Heart right ventricle (tissue), 16 donors: ENCODE data around the gene SYNJ1. TPM values are rescaled to one million over a fixed set of nuclear protein-coding genes. Genes with fewer than 3 reads are reported as not detected.

Source experiments
- ATAC-seq, 8 donors: fragments of 200-7000 bp; cut with Tn5 transposase; one replicate each; pipeline ENCODE4 v1.9.1; 2020; ENCODE audit warnings: mild to moderate bottlenecking in 8 of 8, moderate library complexity in 8 of 8, moderate number of reproducible peaks in 1 of 8
- DNase-seq, 2 donors: peaks; one replicate each; pipeline ENCODE4 v3.0.0-alpha.2; 2020
- H3K27ac ChIP-seq, 10 donors: fragments of 200-600 bp; sonication (generic) in 2 of 10; one replicate each; pipeline versions ENCODE4 v1.5.0 to v1.8.0; 2020 to 2022; ENCODE audit warnings: mild to moderate bottlenecking in 3 of 10
- H3K27me3 ChIP-seq, 7 donors: fragments of 200-600 bp; one replicate each; pipeline ENCODE4 v1.8.0; 2021 to 2022; ENCODE audit warnings: mild to moderate bottlenecking in 2 of 7
- H3K36me3 ChIP-seq, 9 donors: fragments of 200-600 bp; sonication (generic) in 1 of 9; one replicate each; pipeline versions ENCODE4 v1.5.0 to v1.8.0; 2020 to 2022; ENCODE audit warnings: mild to moderate bottlenecking in 2 of 9
- H3K4me1 ChIP-seq, 9 donors: fragments of 200-600 bp; sonication (generic) in 1 of 9; one replicate each; pipeline versions ENCODE4 v1.5.0 to v1.8.0; 2020 to 2022; ENCODE audit warnings: mild to moderate bottlenecking in 4 of 9
- H3K4me3 ChIP-seq, 10 donors: fragments of 200-600 bp; sonication (generic) in 2 of 10; one replicate each; pipeline versions ENCODE4 v1.5.0 to v1.8.0; 2020 to 2022; ENCODE audit warnings: mild to moderate bottlenecking in 7 of 10, moderate library complexity in 2 of 10
- H3K9me3 ChIP-seq, 11 donors: fragments of 200-600 bp in 10 of 11; sonication (generic) in 2 of 11; one replicate each; pipeline versions ENCODE4 v1.5.0 to v1.8.0; 2013 to 2022; ENCODE audit warnings: mild to moderate bottlenecking in 2 of 11, control low read depth in 1 of 11, moderate library complexity in 1 of 11
- WGBS, 2 donors: extraction: QIAGEN DNeasy Blood & Tissue Kit; methylation state at CpG; one replicate each; pipeline ENCODE4 v1.1.7; 2013; ENCODE audit warnings: inconsistent platforms in 1 of 2; 5-methylcytosine and 5-hydroxymethylcytosine counted together
- intact Hi-C, 10 donors: fragments of 100-400 bp; cut with DNase I; formaldehyde crosslinking; loops; one replicate each; pipeline versions ENCODE4 v1.11.1 to v1.14.2; 2022
- polyA plus RNA-seq, 2 donors: library from polyadenylated mRNA; stranded (reverse); fragments of 200-250 nt; gene quantifications; one replicate each; pipeline ENCODE4 v1.2.3, GENCODE V29; 2013
- total RNA-seq, 10 donors: library from RNA; stranded (reverse); fragmentation: NEBNext Ultra II Directional in 3 of 10; extraction: Animal tissue kit (Norgen Biotek cat#: 25700) in 3 of 10; gene quantifications; one replicate each; pipeline versions ENCODE4 v1.2.1 to v1.2.4, GENCODE V29; 2021 to 2023
- TF ChIP-seq, protein P1 (sequence below), 9 donors: fragments of 200-600 bp; sonication (generic) in 2 of 9; IDR thresholded peaks; one replicate each; pipeline versions ENCODE4 v1.5.0 to v1.8.0; 2021 to 2022; ENCODE audit warnings: antibody characterized with exemption in 9 of 9, mild to moderate bottlenecking in 5 of 9, moderate library complexity in 1 of 9
- donor health status: Arrhythmogenic right ventricular cardiomyopathy.
- donor health status: ischemic (EF 13 %, LVEDD 7.1; RV severe dilation, severe dysfunction).
- donor health status: healthy with polysubstance abuse.
- donor health status: DM: no; HTN: yes; CAD: no.
- donor health status: DM: no; HTN: no; CAD: no.
- donor health status: ischemic (EF 25% LVEDD 6.9; RV normal size, moderate dysfunction).
- donor health status: ischemic (EF 25% LVEDD 5.7; RV mildly dilated, moderate dysfunction).
- donor health status: healthy.
- donor health status: DM: yes; HTN: yes; CAD: no.
- donor health status: Ischemic cardiomyopathy.
- donor health status: ischemic (EF 35%, LVEDD 5.7; RV mildly dilated, moderate dysfunction).
- donor health status: nonischemic (EF 11% LVEDD 7.7; RV severe dilation, severe dysfunction).
- donor health status: DM: yes; HTN: yes; CAD: no.
- donor health status: PGD.
- donor health status: ischemic (EF 29% LVEDD 5.4; RV normal size, mild dysfunction).
- donor health status: nonischemic (EF 23%, LVEDD 6.1; RV moderate dilation, normal function).

The SYNJ1 gene
- total and polyA plus RNA-seq, 12 donors = 5.0 to 15.6 (median 11.8) TPM

DNA sequence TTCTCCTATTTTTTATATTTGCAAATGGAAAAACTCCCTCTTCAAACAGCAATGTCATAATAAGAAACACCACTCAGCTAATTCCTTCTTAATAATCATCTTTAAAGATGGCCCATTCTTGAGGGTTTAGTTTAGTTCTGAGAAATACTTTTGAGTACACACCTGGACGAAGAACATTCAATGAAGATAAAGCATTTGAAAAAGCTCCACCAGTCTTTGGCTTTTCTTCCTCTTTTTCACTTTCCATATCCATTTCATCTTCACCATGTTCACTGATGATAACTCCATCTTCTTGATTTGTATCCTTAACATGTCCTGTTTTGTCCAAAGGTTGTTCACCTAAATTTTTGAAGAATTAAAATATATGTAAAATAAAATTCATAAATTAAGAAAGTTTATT lies 36.4 kb upstream of the SYNJ1 start:
- Histone ChIP-seq H3K4me3 (no peak overlapping the region), H3K9me3 (no peaks in the 10 kb centered on the region), H3K27me3 (no peaks in the 10 kb centered on the region), H3K36me3 (peaks cover 0 to 94% (median 35%) of the 10 kb centered on the region in 9 donors), H3K4me1 (peaks cover 0 to 28% (median 14%) of the 10 kb centered on the region in 9 donors), H3K27ac (no peak overlapping the region)
- WGBS, 2 donors = 95 to 97% methylated on average over 1 of the region's 1 CpG
- intact Hi-C loops = no loop called here
- TF ChIP-seq, protein P1, sequence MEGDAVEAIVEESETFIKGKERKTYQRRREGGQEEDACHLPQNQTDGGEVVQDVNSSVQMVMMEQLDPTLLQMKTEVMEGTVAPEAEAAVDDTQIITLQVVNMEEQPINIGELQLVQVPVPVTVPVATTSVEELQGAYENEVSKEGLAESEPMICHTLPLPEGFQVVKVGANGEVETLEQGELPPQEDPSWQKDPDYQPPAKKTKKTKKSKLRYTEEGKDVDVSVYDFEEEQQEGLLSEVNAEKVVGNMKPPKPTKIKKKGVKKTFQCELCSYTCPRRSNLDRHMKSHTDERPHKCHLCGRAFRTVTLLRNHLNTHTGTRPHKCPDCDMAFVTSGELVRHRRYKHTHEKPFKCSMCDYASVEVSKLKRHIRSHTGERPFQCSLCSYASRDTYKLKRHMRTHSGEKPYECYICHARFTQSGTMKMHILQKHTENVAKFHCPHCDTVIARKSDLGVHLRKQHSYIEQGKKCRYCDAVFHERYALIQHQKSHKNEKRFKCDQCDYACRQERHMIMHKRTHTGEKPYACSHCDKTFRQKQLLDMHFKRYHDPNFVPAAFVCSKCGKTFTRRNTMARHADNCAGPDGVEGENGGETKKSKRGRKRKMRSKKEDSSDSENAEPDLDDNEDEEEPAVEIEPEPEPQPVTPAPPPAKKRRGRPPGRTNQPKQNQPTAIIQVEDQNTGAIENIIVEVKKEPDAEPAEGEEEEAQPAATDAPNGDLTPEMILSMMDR (IDR thresholded peaks at IDR 0.05) = no peak
- ATAC-seq (no peak), DNase-seq (no peak)

DNA sequence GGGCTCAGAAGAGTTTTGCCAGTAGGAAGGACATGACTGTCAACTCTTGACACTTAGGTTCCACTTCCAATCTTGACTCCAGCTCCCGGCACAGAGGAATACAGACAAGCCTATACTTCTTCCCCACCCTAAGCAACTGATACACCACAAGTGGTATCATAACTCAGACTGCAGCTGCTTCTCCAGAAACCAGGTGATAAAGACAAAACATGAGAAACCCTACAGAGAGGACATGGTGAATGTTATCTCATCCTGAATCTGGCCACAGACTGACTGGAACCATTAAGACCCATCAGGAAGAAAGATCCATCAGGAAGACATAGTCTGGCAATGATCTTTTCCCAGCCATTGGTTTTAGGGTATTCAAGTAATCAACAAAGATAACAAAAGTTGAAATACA lies 30.0 kb upstream of the SYNJ1 start:
- WGBS, 2 donors = 89 to 98% methylated on average over 1 of the region's 1 CpG
- Histone ChIP-seq H3K27me3 (no peaks in the 10 kb centered on the region), H3K4me3 (no peak overlapping the region), H3K4me1 (no peaks in the 10 kb centered on the region), H3K27ac (no peak overlapping the region), H3K36me3 (peaks cover 0 to 100% (median 60%) of the 10 kb centered on the region in 9 donors), H3K9me3 (no peaks in the 10 kb centered on the region)
- TF ChIP-seq, protein P1 (IDR thresholded peaks at IDR 0.05) = no peak
- ATAC-seq (no peak), DNase-seq (no peak)
- intact Hi-C loops = no loop called here

DNA sequence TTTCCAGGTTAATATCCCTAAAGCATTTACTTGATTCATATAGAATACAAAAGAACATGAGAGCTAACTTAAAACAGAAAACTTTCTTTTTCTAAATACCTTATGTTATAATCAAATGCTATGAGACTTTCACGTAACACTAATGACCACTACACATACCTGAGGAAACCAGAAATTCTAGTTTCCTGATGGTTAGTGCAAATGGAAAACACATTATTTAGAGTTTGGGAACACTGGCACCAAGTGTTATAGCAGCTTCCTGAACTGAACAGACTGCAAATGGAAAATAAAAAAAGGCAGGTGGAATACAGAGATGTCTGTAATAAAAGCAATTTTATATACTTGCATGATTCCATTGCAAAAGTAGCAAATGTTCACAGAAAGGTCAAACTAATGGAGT lies 28.3 kb upstream of the SYNJ1 start:
- Histone ChIP-seq H3K27me3 (no peaks in the 10 kb centered on the region), H3K36me3 (peaks cover 0 to 100% (median 45%) of the 10 kb centered on the region in 9 donors), H3K4me1 (no peaks in the 10 kb centered on the region), H3K9me3 (no peaks in the 10 kb centered on the region), H3K27ac (no peak overlapping the region), H3K4me3 (no peak overlapping the region)
- ATAC-seq (no peak), DNase-seq (no peak)
- 82 to 89% methylated on average over 1 of the region's 1 CpG for WGBS, 2 donors
- intact Hi-C loops = no loop called here
- TF ChIP-seq, protein P1 (IDR thresholded peaks at IDR 0.05) = no peak

DNA sequence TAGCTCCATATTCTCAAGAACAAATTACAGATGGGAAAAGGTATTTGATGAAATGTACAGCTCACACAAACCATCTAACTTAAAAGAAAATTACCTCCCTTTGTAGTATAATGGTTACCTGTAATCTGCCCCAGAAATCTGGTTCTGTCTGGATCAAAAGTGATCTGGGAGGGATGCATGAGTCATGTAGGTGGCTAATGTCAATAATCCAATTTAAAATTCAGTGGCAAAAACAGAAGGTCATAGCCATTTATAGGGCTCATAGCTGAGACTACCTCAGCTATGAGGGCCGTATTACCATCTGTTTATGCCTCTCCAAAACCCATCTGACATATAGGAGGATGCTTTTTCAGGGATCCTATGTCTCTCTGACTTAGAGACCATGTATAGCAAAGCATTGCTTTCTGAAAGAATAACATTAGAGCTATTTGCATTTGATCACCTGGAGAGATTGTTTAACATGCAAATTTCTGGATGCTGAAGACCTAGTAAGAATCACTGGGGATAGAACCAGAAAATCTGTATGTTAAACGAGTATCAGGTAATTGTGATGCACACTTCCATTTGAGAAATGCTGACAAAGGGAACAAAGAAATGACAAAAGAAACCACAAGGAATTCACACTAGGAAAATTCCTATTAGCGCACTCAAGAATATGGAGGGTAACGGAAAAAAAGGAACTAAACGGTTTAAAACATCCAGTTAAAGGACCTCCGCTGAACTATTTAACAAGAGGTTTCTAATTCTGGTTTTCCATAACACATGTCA lies 26.2 kb upstream of the SYNJ1 start:
- Histone ChIP-seq H3K4me3 (no peak overlapping the region), H3K27ac (no peak overlapping the region), H3K9me3 (no peaks in the 10 kb centered on the region), H3K27me3 (no peaks in the 10 kb centered on the region), H3K4me1 (no peaks in the 10 kb centered on the region), H3K36me3 (peaks cover 0 to 100% (median 53%) of the 10 kb centered on the region in 9 donors)
- 91 to 93% methylated on average over 6 of the region's 6 CpGs for WGBS, 2 donors
- intact Hi-C loops = no loop called here
- TF ChIP-seq, protein P1 (IDR thresholded peaks at IDR 0.05) = no peak
- ATAC-seq (no peak), DNase-seq (no peak)
